ENCODE measurements around the gene CLEC16A. TPM values are rescaled to one million over a fixed set of nuclear protein-coding genes. Genes with fewer than 3 reads are reported as not detected.

CLEC16A gene
- total RNA-seq, 4 donors from 2014 or later = 38.2 to 153 (median 92.7) TPM

- Histone ChIP-seq H3K27ac (no peak overlapping the region), H3K27me3 (no peaks in the 10 kb centered on the region), H3K9me3 (peaks cover 0 to 3% of the 10 kb centered on the region in 2 donors), H3K4me1 (peaks cover 0 to 1% (median 0%) of the 10 kb centered on the region in 4 donors), H3K36me3 (no peaks in the 10 kb centered on the region), H3K4me3 (no peak overlapping the region)
- no peak for DNase-seq
- in situ Hi-C loops (cut with MboI; ENCODE audit: low pct_ligation_motif_present in 1 of 4, low pct_unique_long_range_greater_than_20kb in 1 of 4, low sequenced_read_pairs in 3 of 4) (no loop called here), intact Hi-C loops (cut with DNase I; ENCODE audit: low total_unique reads) (no loop called here)
- TF ChIP-seq POLR2A (IDR thresholded peaks at IDR 0.05) = no peak
- 76 to 83% methylated on average over 6 to 16 of the region's 16 CpGs for WGBS, 2 donors (ENCODE audit: low coverage in 1 of 2)
Measured at GRCh38 chr16:11211061-11211976, 267.0 kb downstream of the CLEC16A start.

- in situ Hi-C loops (cut with MboI; ENCODE audit: low pct_ligation_motif_present in 1 of 4, low pct_unique_long_range_greater_than_20kb in 1 of 4, low sequenced_read_pairs in 3 of 4) (no loop called here), intact Hi-C loops (cut with DNase I; ENCODE audit: low total_unique reads) (no loop called here)
- H3K4me1 ChIP-seq = no peaks in the 10 kb centered on the region
- no peak for DNase-seq
- no peak for TF ChIP-seq CTCF (IDR thresholded peaks at IDR 0.05)
- TF ChIP-seq POLR2A (IDR thresholded peaks at IDR 0.05) = no peak
- TF ChIP-seq EP300 (IDR thresholded peaks at IDR 0.05; ENCODE audit: low read depth) = no peak
- TF ChIP-seq POLR2AphosphoS5 (IDR thresholded peaks at IDR 0.05) = no peak
- no peaks in the 10 kb centered on the region for H3K36me3 ChIP-seq
- no peak overlapping the region for H3K27ac ChIP-seq
- 68 to 80% methylated on average over 1 to 16 of the region's 16 CpGs for WGBS, 2 donors (ENCODE audit: low coverage in 1 of 2)
- H3K4me3 ChIP-seq = no peak overlapping the region
- no peaks in the 10 kb centered on the region for H3K27me3 ChIP-seq
- H3K9me3 ChIP-seq = peaks cover 0 to 3% of the 10 kb centered on the region in 2 donors
Measured at GRCh38 chr16:11211977-11212797, 267.8 kb downstream of the CLEC16A start.

- DNase-seq = no peak
- Histone ChIP-seq H3K27ac (no peak overlapping the region), H3K4me3 (no peak overlapping the region), H3K4me1 (no peaks in the 10 kb centered on the region), H3K36me3 (no peaks in the 10 kb centered on the region), H3K27me3 (no peaks in the 10 kb centered on the region), H3K9me3 (peaks cover 0 to 6% of the 10 kb centered on the region in 2 donors)
- in situ Hi-C loops (cut with MboI; ENCODE audit: low pct_ligation_motif_present in 1 of 4, low pct_unique_long_range_greater_than_20kb in 1 of 4, low sequenced_read_pairs in 3 of 4) = no loop called here
- WGBS, 2 donors (ENCODE audit: low coverage in 1 of 2) = 70% methylated on average over 16 of the region's 16 CpGs; no CpG with 5 or more reads in 1 of the 2 donors
- no peak for TF ChIP-seq EP300 (IDR thresholded peaks at IDR 0.05; ENCODE audit: low read depth)
- no peak for TF ChIP-seq POLR2A (IDR thresholded peaks at IDR 0.05)
- no peak for TF ChIP-seq CTCF (IDR thresholded peaks at IDR 0.05)
- no peak for TF ChIP-seq POLR2AphosphoS5 (IDR thresholded peaks at IDR 0.05)
- intact Hi-C loops (cut with DNase I; ENCODE audit: low total_unique reads) = no loop called here
Measured at GRCh38 chr16:11212798-11213196, 268.4 kb downstream of the CLEC16A start.

- no peaks in the 10 kb centered on the region for H3K36me3 ChIP-seq
- H3K27me3 ChIP-seq = no peaks in the 10 kb centered on the region
- DNase-seq = no peak
- in situ Hi-C loops (cut with MboI; ENCODE audit: low pct_ligation_motif_present in 1 of 4, low pct_unique_long_range_greater_than_20kb in 1 of 4, low sequenced_read_pairs in 3 of 4) = no loop called here
- TF ChIP-seq POLR2A (IDR thresholded peaks at IDR 0.05) (no peak), EP300 (IDR thresholded peaks at IDR 0.05; ENCODE audit: low read depth) (no peak), CTCF (IDR thresholded peaks at IDR 0.05) (no peak), POLR2AphosphoS5 (IDR thresholded peaks at IDR 0.05) (no peak)
- intact Hi-C loops (cut with DNase I; ENCODE audit: low total_unique reads) = no loop called here
- no peak overlapping the region for H3K4me3 ChIP-seq
- H3K27ac ChIP-seq = no peak overlapping the region
- WGBS, 2 donors (ENCODE audit: low coverage in 1 of 2) = 87% methylated on average over 5 of the region's 5 CpGs; no CpG with 5 or more reads in 1 of the 2 donors
- peaks cover 0 to 12% of the 10 kb centered on the region in 2 donors for H3K9me3 ChIP-seq
- H3K4me1 ChIP-seq = no peaks in the 10 kb centered on the region
Measured at GRCh38 chr16:11213373-11213772, 269.0 kb downstream of the CLEC16A start.

All from transverse colon (tissue), 4 donors.